Bone marrow (tissue), 2 donors: Measurements from ENCODE around the gene SOX6.

Experiments
- DNase-seq, 2 donors: peaks; one replicate each; lab custom pipeline; 2025; lab: John Stamatoyannopoulos, UW

Gene SOX6

DNA sequence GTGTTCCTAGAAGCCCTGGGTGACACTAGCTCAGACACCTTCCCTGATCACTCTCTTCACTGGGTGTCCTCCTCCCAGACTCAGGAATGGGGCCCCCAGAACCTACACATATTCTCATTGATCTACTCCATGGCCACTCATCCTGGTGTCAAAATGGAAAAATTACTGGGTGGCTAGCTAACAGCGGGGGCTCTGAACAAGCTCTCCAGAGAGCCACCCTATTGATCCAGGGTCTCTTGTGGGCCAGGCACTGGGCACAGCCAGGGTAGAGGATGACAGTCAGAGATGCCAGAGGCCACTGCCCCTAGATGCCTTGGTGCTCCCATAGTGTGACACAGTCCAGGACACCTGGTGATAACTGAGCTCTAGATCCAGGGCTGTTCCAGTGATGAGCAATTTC is 393.1 kb downstream of the SOX6 start:
- no peak for DNase-seq

DNA sequence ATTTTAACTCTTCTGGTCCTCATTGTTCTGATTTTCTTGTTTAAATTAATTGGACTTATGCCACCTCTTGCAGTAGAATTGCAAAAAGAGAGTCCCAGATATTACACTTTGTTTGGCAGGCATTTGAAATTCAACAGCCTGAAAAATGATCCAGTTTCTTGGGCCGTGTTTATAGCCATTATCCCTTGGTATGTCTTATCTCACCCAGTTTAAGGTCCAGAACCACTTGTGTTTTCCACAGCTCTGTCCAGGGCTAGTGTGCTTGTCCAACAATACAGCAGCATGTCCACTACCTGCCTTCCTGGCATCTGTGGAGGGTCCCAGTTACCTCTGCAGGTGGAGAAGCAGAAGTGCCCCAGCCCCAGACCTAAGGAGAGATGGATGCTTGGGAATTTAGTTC is 397.4 kb downstream of the SOX6 start:
- DNase-seq: no peak

DNA sequence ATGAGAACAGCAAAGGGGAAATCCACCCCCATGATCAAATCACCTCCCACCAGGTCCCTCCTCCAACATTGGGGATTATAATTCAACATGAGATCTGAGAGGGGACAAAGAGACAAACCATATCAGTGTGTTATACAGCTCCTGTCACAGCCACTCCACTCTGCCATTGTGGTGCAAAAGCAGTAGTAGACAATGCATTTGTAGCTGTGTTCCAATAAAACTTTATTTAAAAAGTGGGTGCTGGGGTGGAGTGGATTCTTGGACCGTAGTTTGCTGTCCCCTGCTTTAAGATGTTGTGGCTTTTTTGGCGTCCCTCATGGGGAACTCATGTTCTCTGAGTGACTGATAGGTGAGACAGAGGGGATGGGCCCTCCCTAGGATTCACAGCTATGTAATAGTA is 399.1 kb downstream of the SOX6 start:
- DNase-seq: no peak

DNA sequence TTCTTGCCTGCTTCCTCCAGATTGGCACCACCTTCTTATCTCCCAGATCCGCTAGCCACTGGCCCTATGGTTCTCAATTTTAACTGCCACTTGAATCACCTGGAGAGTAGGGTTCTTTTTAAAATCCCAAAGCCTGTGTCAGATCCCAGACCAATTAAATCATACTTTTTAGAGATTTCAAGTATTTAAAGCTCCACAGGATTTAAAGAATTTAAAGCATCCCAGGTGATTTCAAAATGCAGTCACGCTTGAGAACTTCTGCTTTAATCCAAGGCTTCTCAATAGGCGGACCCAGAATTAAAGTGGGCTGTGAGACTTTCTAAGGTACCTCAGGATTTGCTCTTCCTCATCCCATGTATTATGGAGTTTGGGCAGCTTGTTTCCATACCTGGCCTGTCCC is 400.0 kb downstream of the SOX6 start:
- no peak for DNase-seq

DNA sequence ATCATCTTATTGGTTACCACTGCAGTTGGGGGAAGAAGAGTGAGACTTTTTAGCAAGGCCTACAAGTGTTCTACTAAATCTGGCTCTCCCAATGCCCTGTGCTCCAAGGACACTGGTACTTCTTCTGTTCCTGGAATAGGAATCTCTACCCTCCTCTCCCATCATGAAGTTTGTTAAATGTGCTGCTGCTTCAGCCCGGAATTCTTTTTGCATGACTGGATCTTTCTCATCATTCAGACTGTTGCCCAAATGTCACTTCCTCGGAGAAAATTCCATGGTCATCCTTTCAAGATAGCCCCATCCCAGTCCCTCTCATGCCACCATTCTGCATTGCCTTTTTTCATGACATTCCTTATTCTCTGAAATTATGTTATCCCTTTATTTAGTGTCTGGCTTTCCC is 400.8 kb downstream of the SOX6 start:
- no peak for DNase-seq

DNA sequence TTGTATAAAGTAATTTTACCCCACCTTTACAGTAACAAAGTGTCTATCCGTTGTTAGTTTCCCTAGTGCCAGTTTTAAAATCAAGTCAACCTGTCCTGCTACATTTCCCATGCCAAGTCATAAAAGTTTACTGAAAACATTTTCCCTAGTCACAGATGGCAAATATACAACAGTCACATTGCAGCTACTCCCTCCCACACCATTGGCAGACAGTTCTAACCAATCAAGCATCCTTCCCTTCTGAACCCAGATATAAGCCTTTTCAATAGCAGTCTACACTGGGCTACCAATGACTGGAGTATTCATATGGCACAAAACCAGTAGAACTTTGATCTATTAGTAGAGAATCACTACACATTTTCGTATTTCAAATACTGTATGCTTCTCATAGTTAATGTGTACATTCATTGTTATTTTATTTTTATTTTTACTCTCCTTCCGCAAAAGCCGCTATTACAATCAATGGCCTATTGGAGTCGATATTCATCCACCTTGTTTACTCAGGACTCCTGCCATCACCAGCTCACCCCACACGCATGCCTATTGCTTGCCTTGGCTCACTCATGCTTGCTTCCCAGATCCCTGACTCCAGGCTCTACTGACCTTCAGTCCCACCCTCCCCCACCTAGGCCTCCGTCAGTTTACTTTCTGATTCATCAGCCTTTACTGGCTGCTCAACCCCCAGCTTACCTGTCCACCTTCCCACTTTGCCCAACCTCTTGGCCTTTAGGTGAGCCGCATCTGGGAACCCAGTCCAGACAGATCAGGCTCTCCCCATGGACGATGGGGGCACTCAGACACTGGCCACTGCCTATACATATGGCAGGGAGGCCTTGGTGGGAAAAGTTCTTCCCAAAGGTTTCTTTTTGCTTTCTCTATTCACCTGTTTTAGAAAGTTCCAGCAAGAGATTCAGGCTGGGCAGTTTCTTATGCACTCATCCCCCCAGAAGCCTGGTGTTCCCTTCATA is 408.4 kb downstream of the SOX6 start:
- no peak for DNase-seq

DNA sequence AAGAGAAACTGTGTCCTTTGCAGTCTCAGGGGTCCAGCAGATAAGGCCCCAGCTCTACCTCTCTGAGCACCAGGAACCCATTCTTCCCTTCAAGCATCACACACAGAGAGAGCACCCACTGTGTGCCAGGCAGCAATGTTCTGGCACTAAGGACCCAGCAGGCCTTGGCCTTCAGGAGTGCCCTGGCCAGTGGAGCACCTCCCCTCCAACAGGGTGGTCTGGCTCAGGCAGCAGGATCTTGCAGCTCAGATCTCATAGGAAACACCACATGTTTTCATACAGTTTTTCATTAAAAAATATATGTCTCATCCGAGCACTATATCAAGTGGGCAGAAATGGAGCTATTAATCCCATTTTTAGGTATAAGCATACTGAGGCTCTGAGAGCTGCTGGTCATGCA is 410.6 kb downstream of the SOX6 start:
- DNase-seq: no peak

DNA sequence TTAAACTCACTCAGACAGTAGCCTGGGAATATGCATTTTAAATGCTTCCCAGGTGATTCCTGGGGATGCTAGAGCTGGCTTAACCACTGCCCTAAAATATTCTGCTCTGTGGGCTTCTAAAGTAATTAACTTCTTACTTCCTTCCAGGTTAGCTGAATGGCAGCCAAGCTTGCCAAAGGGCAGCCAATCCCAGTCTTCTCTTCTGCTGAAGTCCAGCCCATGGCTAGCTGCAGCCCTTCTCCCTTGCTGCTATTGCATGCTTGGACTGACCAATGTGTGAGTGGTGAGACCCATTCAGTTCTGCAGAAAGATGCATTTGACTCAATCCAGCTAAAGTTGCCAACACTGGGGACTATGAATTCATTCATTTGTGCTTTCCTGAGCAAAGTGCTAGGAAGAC is 411.9 kb downstream of the SOX6 start:
- no peak for DNase-seq

DNA sequence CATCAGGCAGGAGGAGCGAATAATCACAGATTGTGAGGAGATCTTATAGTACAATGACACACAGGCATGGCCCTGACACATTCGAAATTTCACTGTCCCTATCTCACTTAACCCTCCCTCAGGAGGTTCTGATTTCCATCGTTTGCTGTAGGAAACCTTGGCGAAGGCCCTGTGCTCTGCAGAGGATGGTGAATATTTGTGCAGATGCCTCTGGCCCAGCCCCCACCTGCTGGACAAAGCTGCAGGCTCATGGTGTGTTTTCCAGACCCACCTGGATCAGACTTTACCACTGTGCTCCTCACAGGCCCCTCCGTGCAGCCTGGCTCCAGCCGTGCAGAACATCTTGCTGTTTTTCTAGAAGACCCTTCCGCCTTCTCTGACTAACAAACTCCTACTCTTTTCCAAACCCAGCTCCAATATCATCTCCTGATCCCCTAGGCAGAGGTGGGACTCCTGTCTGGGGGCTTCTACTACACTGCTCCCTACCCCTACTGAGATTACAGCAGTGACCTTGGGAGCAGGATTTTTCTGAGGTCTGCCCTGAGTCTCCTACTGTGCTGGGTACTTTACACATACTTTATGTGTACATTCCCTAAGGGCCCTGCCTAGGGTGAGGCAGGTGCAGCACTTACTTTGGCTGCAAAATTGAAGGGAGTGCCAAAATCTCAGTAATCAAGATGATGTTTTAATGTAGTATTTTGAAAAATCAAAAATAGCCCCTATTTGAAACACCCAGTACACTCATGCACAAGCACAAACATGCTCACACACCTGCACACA is 412.7 kb downstream of the SOX6 start:
- no peak for DNase-seq

DNA sequence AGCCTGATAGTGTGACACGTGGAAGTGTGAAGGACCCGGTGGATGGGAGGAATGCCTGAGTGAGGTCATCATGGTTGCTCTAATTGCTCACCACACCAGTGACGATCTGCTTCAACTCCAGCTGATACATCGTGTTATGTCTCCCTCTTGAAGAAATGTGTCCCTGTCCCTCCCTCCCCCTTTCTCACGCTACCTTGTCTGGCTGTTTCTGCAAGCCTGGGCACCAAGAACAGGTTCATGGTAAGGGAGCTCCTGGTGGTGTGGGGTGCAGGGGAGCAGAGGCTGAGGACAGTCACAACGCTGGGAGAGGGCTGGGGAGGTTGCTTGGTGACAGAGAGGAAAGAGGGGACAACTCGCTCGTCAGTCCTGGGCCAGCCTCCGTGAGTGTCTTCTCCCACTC is 413.4 kb downstream of the SOX6 start:
- no peak for DNase-seq

DNA sequence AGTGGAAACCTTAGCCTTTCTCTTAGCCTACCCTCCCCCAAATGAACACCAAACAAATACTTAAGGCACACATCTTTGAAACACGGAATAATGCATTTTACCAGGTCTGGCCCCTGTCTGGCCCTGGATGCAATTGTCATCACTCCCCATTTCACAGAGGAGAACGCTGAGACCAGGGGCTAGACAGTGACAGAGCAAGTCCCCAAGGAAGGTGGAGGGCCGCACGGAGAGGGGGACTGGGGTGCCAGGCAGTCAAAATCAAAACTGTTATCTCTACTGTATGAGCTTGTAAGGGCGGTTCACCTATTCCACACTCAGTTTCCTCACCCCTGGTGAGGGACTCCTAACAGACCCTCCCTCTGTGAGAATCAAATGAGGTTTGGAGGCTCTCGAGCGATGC is 414.2 kb downstream of the SOX6 start:
- no peak for DNase-seq

DNA sequence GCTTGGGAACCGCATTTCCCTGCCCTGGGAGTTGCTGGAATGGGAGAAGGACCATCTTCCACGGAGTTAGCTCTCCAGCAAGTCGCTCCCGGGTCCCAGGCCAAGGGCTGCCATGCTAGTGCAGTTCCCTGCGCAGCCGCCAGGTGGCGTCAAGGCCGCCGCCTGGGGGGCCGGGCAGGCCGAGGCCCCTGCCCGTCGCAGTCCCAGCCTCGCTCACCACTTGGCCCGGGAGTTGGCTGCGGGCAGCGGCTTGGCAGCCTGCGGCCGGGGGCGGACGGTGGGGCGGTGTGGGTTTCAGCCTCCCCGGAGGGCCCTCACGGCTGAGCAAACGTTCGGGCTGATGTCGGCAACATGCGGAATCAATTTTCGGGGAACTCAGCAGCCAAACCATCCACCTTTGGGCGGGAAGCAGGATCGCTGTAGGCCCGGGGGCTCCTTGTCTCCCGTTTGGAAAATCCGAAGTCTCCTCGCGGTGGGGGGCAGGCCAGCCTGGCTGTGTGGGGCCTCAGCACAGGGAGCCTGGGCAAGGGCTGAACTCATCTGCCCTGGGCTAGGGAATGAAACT is 415.1 kb downstream of the SOX6 start:
- DNase-seq: no peak

DNA sequence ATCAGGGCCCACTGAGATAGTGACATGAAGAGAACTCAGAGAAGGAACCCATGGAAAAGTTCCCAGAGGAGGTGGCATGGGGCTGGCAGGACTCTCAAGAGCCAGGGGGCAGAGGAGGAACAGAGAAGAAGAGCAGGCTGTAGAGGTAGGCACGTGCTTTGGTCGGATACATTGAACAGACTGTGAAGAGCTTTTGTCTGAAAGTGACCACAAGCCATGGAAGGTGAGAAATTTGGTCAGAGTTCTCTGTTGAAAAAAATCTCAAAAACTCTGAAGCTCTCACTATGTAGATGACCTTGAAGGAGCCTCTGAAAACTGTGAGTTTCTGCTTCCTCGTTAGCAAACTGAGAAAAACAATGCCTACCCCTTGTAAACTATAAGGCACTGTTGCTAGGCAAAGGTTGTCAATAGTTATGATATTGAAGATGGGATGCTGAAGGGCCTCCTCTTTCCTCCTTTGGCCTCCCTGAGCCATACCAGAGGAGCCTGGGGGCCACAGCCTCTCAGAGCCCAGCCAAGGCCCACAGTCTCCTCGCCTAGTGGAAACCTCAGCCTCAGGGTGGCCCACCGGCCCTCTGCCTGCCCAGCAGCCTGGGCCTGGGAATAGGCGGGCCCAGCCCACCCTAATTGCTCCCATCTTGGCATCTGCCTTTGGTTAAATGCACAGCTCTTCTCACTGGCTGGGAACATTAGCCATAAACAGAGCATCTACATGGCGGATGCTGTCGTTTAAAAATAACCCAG is 415.7 kb downstream of the SOX6 start:
- no peak for DNase-seq

DNA sequence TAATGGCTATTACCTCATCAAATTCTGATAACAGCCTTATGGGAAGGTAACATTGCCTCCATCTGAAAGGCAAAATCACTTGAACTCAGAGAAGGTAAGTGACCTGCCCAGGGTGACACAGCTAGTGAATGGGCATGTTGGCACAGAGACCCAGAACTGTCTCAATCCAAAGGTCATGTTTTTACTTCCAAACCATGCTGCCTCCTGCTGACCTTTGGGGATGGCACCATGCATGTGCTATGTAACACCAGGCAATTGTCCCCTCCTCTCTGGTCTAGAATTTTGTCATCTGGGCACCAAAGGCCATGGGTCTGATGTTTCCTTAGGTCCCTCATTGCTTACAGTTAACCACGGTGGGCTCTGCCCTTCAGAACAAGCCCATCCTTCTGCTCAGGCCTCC is 417.4 kb downstream of the SOX6 start:
- DNase-seq: no peak

DNA sequence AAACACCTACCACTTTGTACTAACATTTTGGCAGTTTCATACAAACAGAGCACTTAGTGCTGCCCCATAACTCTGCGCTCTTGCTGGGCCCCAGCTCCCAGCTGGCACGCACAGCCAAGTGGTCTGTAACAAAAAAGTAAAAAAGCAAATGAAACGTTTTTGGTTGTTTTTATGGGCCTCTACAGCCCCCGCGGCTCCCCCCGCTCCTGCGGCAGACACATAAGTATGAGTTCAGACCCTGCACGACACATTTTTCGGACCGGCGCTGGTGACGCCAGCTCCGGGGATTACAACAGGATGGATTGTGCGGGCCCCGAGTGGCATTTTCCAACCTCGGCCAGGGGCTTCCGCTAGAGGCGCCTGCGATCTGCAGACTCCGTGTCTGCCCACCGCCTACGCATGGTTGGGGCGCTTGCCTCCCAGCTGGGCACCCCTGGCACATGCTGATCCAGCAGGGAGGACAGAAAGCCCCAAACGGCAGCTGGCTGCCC is 418.2 kb downstream of the SOX6 start:
- no peak for DNase-seq

DNA sequence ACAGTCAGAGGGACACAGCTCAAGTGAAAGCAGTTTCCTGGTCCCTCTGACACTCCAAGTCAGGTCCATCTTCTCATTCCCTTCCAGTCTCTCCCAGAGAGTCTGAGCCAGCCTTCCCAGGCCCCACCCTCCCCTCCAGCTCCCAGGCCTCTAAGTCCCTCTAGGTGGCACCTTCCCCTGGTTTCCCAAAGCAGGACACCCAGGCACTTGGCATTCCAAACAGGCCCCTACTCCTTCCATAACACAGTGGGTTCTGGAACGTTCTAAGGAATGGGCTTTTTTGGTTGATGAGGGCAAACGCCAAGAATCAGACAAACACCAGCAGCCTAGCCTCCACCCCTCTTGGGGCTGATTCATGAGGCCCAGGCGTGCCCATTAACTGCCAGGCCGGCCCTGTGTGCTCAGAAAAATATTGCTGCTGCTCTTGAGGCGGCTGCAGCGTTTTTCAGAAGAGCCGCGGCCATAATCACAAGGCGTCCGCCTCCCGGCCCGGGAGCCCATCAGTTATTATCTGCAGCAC is 418.7 kb downstream of the SOX6 start:
- no peak for DNase-seq

DNA sequence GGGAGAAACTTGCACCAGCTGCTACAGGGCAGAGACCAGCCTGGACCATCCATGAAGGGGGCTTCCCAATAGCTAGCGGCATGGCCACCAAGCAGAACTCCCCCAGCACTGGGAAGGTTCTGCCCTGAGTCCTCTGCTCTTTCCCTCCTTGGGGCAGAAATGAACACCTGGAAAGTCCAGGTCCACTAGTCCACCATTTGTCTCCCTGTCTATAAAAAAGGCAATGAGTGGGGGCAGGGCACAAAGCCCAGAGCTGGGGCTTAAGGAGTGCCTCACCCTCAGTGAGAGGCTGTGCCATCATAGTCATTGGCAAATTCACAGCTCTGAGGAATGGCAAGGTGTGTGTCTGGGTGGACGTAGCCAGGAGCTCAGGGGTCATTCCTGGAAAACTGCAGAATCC is 420.3 kb downstream of the SOX6 start:
- no peak for DNase-seq

DNA sequence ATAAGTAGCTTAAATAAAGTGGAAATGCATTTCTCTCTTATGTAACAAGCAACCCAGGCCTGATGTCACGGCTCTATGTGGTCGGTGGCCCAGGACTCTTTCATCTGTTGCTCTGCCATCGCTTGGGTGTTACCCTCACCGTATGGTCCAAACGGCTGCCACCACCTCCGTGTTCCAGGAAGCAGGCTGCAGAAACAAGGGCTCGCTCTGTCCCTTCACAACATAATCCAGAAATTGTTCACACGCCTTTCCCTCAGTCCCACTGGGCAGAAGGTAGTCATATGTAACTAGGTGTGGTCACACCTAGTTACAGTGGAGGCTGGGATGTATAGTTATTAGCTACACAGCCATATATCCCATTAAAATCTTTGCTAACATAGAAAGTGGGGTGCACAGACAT is 421.0 kb downstream of the SOX6 start:
- DNase-seq: no peak

DNA sequence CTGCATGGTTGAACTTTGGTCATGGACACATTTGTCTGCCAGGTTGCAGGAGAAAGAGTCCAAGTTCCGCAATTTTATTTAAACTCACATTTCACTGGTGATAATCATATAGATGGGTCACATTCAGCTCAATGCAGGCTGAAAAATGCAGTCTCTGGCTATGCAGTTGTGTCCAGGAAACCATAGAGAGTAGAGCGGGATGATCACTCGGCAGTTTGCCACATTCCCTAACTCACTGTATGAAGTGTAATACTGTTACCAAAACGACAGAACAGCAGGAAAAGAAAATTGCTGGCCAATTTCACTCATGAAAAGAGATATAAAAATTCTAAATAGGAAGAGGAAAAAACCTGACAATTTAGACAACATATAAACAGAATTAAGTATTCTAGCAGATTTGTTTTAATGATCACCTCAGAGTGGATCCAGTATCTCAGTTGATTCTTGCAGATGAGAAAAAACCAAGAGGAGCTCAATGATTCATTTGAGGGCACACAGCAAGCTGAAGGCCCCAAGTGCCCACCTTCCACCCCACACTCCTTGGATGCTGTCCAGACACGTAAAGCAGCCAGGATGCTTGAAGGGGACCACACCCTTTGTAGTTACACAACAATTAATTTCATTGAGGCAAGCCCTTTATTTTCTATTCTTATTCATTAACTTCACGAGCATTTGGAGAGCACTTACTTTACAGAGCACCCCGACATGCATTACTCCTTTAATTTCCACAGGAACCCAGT is 422.3 kb downstream of the SOX6 start:
- DNase-seq: no peak

DNA sequence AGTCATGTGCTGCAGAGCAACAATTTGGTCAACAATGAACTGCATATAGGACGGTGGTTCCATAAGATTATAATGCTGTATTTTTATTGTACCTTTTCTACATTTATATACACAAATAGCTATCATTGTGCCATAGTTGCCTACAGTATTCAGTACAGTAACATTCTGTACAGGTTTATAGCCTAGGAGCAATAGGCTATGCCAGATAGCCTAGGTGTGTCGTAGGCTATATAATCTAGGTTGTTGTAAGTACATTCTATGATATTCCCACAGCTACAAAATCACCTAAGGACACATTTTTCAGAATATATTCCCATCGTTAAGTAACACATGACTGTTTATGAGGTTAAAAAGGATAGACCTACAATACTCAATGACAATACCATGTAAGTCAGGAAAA is 423.9 kb downstream of the SOX6 start:
- DNase-seq: no peak

DNA sequence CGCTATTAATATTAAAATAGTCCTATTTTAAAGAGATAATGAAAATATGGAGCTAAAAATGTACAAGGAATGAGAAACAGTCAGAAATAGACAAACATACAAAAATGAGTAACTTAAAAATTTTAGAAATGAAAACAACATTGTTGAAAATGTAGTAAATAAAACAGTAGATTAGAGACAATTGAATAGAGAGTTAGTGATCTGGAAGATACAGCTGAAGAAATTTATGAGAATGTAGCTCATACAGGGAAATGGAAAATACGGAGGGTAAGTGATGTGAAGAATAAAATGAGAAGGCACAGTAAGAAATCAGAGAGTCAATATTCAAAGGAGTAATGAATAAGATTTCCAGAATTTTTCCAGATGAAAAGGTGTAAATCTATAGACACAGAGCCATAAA is 424.8 kb downstream of the SOX6 start:
- no peak for DNase-seq
